ENCODE results near the gene IL4R.
"Not testable (repeated sequence)": the region's sequence is repeated elsewhere in the genome, so short reads cannot be mapped to it uniquely, and the experiment has no call there.

IL4R gene

DNA sequence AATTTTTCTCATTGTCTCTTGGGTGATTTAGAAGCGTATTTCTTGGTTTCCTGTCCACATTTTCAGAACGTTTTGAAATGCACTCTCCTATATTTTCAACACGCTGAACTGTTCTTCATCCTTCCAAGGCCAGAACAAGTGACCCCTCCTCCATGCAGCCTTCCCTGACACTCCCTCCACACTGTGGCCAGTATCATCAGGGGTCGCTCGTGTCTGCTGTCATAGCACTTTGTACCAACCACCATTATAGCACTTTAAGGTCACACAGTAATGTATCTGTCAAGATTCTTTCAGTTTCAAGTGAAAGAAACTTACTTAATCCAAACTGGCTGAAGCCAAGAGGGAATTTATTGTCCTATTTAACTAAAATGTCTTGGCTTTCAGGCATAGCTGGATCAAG, 70.7 kb downstream of the IL4R start:
- no peak for DNase-seq

DNA sequence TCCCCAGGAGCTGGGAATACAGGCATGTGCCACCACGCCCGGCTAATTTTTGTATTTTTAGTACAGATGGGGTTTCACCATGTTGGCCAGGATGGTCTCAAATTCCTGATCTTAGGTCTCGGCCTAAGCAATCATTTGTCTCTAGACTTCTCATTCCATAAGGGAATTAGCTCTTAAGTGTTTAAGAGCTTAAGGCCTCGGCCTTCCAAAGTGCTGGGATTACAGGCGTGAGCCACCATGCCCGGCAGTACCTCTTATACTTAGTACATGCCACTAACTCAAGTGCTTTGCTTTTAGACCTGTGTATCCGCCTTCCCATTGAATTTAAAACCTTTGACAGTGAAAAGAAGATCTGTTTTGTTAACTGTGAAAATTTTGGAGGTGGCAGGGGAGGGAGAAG, 71.6 kb downstream of the IL4R start:
- DNase-seq: no peak

DNA sequence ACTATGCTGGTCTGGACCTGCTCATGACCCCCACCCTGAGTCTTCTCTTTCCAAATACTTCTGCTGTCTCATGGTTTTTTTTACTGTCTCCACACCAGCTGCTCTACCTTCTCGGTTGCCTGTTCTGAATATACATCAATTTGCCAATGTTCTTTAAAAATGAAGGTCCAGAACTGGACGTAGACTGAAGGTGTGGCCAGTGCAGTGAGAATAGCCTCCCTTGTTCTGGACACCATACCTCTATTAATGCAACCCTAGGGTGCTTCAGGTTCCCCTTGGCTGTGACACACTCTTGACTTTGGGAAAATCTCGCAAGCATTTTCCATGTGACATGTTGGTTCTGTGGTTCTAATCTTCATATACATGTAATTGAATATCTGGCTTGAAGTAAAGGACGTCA, 72.9 kb downstream of the IL4R start:
- no peak for DNase-seq

DNA sequence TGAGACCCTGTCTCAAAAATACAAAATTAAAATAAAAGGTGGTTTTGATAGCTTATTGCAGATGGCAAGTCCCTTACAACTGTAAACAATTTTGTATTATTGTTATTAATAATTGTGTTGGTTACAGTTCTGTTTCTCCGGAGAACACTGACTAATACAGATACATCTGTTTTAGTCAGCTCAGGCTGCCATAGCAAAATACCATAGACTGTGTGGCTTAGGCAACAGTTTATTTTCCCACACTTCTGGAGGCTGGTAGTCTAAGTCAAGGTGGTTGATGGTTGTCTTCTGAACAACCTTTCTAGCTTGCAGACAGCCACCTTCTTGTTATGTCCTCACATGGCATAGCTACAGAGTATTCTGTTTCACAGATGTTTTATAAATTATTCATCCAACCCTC, 74.0 kb downstream of the IL4R start:
- peak; percentile 88 for DNase-seq

DNA sequence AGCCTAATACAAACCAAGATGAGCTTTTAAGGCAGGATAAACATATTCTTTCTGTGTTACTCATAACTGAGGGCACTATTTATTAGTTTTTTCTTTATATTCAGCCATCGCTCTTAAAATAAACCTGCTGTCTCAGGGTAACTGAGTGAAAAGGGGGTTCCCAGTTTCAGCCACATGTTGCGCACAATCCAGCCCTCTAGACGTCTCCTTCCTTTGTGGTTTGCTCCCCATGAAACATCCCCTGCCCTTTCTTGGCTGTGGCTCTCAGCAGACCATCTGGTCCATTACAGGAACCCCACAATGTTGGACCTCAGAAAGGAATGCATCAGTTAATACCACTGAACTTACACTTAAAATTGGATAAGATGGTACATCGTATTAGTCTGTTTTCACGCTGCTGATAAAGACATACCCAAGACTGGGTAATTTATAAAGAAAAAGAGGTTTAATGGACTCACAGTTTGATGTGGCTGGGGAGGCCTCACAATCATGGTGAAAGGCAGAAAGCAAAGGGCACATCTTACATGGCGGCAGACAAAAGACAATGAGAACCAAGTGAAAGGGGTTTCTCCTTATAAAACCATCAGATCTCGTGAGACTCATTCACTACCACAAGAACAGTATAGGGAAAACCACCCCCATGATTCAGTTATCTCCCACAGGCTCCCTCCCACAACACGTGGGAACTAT, 75.6 kb downstream of the IL4R start:
- DNase-seq: no peak

DNA sequence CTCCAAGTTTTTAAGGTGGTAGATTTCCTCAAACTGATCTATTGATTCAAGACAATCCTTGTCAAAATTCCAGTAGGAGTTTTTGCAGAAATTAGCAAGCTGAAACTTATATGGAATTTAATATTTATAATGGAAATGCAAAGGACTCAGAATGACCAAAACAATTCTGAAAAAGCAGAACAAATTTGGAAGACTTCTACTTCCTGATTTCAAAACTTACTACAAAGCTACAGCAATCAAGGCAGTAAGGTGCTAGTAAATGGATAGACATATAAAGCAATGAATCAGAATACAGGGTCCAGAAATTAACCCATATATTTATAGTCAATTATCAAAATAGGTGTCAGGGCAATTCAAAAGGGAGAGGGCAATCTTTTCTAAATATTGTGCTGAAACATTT, 76.4 kb downstream of the IL4R start:
- DNase-seq: no peak

DNA sequence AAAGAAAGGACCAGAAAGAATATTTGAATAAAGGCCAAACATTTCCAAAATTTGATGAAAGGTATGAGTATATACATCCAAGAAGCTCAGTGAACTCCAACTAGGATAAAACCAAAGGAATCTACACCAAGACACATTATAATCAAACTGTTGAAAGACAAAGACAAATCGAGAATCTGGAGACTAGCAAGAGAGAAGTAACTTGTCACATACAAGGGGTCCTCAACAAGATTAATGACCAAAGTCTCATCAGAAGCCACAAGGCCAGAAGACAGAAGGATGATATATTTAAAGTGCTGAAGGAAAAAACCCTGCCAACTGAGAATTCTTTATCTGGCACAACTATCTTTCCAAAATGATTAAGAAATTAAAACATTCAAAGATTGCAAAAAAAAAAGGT, 78.9 kb downstream of the IL4R start:
- no peak for DNase-seq

DNA sequence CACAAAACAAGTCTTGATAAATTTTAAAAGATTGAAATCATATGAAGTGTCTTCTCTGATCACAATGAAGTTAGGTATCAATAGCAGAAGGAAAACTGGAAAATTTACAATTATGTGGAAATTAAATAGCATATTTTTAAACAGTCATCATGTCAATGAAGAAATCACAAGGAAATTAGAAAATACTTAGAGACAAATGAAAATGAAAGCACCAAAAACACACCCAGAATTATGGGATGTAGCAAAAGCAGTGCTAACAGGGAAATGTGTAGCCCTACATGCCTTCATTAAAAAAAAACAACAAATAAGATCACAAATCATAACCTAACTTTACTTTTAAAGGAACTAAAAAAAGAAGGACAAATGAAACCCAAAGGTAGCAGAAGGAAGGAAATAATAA, 80.7 kb downstream of the IL4R start:
- no peak for DNase-seq

DNA sequence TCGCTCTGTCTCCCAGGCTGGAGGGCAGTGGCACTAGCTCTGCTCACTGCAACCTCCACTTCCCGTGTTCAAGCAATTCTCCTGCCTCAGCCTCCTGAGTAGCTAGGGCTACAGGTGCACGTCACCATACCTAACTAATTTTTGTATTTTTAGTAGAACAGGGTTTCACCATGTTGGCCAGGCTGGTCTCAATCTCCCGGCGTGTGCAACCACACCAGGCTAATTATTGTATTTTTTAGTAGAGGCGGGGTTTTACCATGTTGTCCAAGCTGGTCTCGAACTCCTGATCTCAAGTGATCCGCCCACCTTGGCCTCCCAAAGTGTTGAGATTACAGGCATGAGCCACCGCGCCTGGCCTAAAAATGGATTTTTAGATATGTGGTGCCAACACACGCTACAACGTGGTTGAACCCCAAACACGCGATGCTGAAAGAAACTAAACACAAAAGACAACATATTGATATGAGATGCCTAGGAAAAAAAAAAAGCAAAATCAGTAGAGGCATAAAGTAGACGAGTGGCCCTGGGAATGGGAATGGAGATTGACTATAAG, 84.6 kb downstream of the IL4R start:
- not testable (repeated sequence) for DNase-seq

DNA sequence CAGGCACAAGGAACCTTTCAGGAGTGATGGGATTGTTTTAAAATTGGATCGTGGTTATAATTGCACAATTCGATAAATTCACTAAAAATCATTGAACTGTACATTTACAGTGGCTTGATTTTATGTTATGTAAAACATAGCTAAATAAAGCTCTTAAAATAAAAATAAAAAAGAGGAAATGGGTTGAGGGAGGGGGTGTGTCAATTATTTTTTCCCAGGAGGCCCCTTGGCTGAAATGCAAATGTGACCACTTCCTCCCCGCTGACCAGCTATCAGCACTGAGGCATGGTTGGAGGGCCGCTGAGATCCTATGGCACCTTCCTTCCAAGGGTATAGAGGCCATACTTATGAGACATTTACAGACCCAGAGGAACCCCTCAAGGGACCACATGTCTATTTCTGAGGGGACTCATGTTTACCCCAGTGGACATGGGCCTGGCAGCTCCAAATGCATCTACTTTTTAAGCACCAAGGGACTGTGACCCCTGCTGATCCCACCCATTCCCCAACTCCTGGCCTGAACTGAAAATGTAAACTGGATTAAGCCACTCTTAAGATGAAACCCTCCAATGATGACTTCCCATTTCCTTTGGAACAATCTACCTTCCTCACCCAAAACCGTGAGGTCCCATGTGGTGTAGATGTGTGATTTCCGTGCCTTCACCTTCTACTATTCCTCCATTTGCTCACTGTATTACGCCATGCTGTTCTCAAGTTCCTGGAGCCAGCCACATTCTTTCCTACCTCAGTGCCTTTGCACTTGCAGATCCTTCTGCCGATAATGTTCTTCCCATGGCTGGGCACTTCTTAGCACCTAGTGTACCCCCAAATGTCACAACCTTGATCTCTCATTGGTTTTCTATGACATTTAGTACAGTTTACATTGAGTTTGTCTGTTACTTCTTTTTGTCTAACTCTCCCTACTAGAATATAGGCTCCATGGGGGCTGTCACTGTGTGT, 85.4 kb downstream of the IL4R start:
- DNase-seq: no peak

DNA sequence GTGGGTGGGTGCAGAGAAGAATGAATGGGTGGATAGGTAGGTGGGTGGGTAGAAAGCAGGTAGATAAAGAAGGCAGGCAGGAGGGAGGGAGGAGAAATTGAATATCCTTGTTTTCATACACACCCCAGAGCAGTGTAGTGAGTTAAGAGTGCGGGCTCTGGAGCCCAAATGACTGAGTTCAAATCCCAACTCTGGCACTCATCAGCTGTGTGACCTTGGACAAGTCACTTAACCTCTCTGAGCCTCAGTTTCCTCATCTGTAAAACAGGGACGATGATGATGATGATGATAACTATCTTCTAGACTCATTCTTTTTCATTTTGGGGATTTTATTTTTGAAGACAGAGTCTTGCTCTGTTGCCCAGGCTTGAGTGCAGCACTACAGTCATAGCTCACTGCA, 86.2 kb downstream of the IL4R start:
- no peak for DNase-seq

DNA sequence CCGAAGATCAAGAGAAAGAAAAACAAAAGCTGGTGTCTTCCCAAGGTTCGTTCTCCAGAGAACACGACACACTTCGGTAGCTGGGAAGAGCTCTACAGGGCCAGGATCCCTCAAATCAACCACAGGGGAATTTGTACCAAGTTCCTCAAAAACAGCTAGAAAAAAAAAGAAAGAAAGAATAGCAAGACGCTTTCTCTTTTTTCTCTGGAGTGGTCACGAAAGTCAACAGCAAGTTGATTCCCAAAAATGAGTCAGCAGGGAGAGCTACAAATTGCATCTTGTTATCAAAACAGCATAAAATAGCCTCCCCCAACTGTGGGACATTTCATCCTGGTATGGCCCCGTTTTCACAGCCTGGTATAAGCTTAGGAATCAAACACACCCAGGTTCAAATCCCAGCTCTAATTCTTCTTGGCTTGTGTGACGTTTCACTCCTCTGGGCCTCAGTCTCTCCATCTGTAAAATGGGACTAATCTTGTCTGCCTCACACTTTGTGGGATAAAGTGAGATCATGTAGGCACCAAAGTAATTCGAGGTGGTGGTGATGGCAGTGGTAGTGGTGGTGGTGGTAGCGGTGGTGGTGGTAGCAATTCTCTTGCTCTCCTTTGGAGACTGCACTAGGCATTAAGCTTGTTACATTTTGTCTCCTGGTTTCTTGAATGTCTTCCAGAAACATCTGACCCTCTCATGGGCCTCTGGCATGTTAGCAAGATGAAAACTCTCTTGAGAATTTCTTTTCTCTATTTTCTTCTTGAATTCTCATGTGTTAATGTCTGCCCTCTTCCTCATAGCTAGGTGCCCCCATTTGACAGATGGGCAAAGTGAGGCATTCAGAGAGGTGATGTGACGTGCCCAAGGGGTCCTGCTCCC, 87.2 kb downstream of the IL4R start:
- DNase-seq: no peak

DNA sequence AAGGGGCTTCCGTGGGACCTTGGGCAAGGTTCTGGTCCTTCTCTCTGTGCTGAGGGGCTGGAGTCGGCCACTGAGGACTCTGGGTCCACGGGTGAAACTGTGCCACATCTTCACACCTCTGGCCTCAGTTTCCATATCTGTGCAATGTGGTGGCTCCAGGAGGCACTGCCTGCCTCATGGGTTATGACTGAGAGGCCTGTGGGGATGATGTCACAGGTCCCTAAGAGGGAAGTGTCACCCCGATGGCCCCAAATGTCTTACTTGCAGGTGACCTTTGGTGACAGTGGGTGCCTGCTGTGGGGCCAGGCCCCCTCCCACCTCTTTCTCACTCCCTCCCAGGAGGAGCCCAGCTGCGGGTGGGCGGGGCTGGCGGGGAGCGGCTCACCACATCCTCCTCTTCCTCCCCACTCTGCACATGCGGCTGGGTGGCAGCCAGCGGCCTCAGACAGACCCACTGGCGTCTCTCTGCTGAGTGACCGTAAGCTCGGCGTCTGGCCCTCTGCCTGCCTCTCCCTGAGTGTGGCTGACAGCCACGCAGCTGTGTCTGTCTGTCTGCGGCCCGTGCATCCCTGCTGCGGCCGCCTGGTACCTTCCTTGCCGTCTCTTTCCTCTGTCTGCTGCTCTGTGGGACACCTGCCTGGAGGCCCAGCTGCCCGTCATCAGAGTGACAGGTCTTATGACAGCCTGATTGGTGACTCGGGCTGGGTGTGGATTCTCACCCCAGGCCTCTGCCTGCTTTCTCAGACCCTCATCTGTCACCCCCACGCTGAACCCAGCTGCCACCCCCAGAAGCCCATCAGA, 88.2 kb downstream of the IL4R start, which contains the start of gene IL21R:
Gene IL21R (plus strand): TSS at position 407 of the 801 bp plus-strand sequence. CDS start 27,898 bp downstream, outside the sequence.
- peak; percentile 86 for DNase-seq

DNA sequence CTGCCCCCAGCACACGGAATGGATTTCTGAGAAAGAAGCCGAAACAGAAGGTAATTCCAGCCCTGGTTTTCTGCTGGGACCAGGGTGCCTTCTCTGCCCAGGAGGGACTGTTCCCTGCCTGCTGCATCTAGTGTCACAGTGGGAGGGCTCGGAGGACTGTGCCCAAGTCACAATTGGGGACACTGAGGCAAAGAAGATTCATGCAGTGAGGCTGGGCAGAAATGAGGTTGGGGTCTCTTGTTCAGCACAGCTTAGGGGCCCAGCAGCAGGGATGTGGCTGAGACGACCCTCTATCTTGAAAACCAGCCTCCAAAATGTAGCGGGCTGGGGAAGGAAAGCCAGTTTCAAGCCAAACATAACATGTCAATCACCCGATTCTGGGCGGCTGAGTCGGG, 88.8 kb downstream of the IL4R start:
- no peak for DNase-seq

DNA sequence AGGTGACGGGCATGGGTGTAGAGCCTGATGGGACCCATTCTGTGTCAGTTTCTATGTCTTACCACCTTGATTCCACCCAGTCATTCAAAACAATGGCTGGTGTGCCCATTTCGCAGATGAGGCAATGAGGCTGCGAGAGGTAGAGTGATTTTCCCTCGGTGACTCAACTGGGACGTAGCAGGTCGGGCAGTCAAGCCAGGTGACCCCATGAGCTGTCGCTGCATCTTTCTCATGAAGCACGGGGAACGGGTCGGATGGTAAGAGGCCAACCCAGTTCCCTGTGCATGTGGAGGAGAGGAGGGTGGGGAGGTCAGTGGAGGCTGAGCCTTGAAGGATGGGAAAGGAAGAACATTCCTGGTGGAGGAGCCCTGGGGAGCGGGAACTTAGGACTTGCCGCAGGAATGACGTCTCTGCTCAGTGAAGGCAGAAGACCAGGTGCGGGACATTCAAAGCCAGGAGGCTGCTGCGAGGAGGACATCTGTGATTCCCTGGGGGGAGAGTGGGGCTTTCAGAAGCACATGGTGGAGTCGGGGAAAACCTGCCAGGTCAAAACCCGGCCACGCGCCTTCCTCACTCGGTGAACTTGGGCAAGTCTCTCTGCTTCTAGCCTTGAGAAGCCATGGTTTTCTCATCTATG, 89.3 kb downstream of the IL4R start:
- peak; percentile 68 for DNase-seq

DNA sequence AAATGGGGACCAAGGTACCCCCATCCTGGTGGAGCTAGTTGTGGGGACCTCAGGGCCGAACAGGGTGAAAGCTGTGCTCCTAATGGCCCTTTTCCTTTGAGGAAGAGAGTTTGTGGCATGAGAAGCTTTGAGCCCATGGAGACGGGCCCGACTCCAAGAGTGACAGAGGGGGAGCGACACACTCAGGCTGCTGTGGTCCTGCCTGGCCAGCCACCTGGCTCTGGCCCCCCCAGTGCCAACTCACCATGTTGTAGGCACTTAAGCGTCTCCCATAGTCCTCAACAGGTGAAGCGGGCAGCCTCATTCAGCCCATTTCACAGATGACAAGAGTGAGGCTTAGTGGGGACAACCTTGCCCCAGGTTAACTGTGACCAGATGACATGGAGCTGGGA, 89.8 kb downstream of the IL4R start:
- peak; percentile 24 for DNase-seq

DNA sequence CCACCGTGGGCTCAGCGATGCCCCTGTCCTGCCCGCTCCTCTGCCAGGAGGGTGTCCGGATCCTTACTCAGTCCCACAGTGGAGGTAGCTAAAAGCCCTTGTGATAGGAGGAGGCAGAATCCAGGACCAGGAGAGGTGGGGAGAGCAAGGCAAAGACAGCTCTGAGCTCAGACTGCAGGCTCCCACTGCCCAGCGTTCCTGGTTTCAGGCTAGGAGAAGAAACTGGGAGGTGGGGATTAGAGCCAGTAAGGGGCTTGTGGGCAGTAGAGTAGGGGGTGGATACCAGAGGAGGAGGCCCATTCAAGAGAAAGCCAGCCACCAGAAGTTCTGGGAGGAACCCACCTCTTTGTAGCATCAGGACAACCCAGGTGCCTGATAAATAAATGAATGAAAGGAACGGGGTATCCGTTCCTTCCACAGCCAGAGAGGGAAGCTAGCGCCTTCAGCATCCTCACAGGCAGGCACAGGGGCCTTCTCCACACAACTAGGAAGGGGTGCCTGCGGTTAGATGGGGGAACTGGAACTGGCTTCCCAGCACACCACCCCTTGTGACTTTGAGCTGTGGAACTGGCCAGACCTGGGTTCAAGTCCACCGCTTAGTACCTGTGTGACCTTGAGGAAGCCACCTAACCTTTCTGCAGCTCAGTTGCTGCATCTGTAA, 90.5 kb downstream of the IL4R start:
- peak; percentile 48 for DNase-seq

DNA sequence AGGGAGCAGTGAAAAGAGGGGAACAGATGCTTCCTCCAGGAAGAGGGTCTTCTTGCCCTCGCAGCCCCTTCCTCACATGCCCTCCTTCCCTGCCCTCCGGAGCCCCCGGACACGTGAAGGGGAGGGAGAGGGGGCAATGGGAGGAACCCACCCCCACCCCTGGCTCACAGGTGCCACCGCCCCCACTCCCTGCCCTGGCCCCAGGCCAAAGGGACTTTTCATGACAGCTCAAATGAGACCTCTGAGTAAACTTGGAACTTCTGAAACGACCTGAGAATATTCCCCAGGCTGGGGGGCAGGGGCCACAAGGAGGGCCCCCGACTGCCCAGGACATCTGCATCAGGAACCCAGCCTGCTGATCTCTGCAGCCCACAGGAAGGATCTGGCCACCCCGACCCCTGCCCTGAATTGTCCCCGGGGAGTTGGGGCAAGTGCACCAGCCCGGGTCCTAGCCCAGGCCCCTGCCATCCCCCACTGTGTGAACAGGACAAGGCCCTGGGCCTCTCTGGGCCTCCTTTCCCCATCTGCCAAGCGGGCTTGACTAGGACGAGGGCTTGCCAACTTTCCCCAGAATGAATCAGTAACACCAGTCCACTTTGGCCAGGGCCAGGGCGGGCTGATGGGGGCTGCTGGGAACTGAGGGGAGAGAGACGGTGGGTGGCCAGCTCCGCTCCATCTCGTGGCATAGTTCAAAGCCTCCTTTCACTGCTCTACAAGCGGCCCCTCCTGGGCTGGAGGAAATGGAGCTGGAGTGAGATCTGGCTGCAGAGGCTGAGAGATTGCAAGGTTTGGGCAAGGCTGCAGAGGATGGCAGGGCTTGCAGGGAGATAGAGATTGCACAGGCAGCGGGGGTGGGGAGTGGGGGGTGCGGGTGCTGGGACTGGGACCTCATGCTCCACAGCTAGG, 92.0 kb downstream of the IL4R start:
- DNase-seq: peak; percentile 86

DNA sequence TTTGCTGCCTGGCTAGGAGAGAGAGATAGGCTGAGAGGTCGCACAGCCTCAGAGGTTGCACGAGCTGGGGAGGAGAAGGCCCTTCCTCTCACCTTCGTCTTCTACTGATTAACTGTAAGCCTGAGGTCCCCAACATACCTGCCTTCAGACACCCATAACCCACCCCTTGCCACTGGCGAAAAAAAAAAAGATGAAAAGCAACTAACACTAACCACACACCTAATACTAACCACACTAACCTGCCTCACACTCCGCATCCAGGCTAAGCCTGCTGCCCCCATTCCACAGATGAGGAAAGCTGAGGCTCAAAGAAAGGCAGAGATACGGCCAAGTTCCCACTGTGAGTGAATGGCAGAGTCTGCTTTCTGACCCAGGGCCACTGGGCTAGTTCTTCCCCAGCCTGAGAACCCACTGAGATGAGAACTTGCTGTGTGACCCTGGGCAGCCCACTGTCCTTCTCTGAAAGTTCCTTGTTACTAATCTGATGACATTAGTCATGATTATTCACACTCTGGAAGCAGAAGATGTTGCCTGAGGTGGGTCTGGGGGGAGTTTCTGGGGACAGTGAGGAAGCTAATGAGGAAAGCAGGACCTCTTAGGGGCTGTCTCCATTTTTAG, 92.8 kb downstream of the IL4R start:
- DNase-seq: peak; percentile 42
